OCI-LY1 (cell line): Measurements from ENCODE around the gene PTPRN2.

ENCODE experiments used
- H2AFZ ChIP-seq: fragments of 200-600 bp; sonication (generic), shearing (Covaris generic); 2 replicates; pipeline ENCODE4 v1.6.0; 2014; ENCODE audit warnings: antibody characterized with exemption, mild to moderate bottlenecking, low read length
- H3F3A ChIP-seq: fragments of 200-600 bp; sonication (generic), shearing (Covaris generic); 2 replicates; pipeline ENCODE4 v1.6.0; 2014; ENCODE audit warnings: mild to moderate bottlenecking, antibody characterized with exemption, low read length, moderate library complexity; ENCODE audit not compliant: insufficient read depth
- H3K27ac ChIP-seq: fragments of 200-600 bp; sonication (generic); 2 replicates; pipeline ENCODE4 v1.5.1; 2014; ENCODE audit warnings: low read length, mixed run types, mild to moderate bottlenecking, low read depth; ENCODE audit not compliant: poor library complexity, severe bottlenecking
- H3K27me3 ChIP-seq: fragments of 200-600 bp; sonication (generic); 2 replicates; pipeline ENCODE4 v1.6.0; 2014; ENCODE audit warnings: antibody characterized with exemption, mild to moderate bottlenecking, low read length, moderate library complexity; ENCODE audit not compliant: insufficient read depth
- H3K36me3 ChIP-seq: fragments of 200-600 bp; sonication (generic); 2 replicates; pipeline ENCODE4 v1.6.1; 2014; ENCODE audit warnings: mild to moderate bottlenecking, antibody characterized with exemption, low read length, moderate library complexity, mixed read lengths; ENCODE audit not compliant: insufficient read depth
- H3K4me1 ChIP-seq: fragments of 200-600 bp; sonication (generic); 2 replicates; pipeline ENCODE4 v1.5.1; 2014; ENCODE audit warnings: mild to moderate bottlenecking, low read length, moderate library complexity; ENCODE audit not compliant: insufficient read depth, severe bottlenecking
- H3K4me2 ChIP-seq: fragments of 200-600 bp; sonication (generic), shearing (Covaris generic); 2 replicates; pipeline ENCODE4 v1.6.1; 2014; ENCODE audit warnings: low read length
- H3K4me3 ChIP-seq: fragments of 200-600 bp; sonication (generic); 2 replicates; pipeline ENCODE4 v1.5.1; 2014; ENCODE audit warnings: low read length, low read depth, mild to moderate bottlenecking, mixed read lengths; ENCODE audit not compliant: poor library complexity, severe bottlenecking
- H3K79me2 ChIP-seq: fragments of 200-600 bp; shearing (Covaris generic); 2 replicates; pipeline ENCODE4 v1.6.1; 2016; ENCODE audit warnings: mixed run types, low read length, mixed read lengths; ENCODE audit not compliant: insufficient read depth
- H3K9ac ChIP-seq: fragments of 200-600 bp; sonication (generic), shearing (Covaris generic); 2 replicates; pipeline ENCODE4 v1.6.1; 2014; ENCODE audit warnings: mild to moderate bottlenecking, low read length, mixed read lengths
- H3K9me2 ChIP-seq: fragments of 200-600 bp; sonication (generic), shearing (Covaris generic); 2 replicates; pipeline ENCODE4 v1.6.1; 2014; ENCODE audit warnings: low read depth, mild to moderate bottlenecking, low read length, mixed read lengths
- H3K9me3 ChIP-seq: fragments of 200-600 bp; shearing (Covaris generic); 2 replicates; pipeline ENCODE4 v1.6.1; 2014; ENCODE audit warnings: low read length, mixed read lengths
- H4K20me1 ChIP-seq: fragments of 200-600 bp; sonication (generic), shearing (Covaris generic); 2 replicates; pipeline ENCODE4 v1.6.0; 2016; ENCODE audit warnings: mild to moderate bottlenecking, low read length; ENCODE audit not compliant: insufficient read depth
- CTCF ChIP-seq: fragments of 200-600 bp; sonication (generic), shearing (Covaris generic); IDR thresholded peaks from 2 replicates; pipeline ENCODE4 v1.5.1; 2017; ENCODE audit warnings: mild to moderate bottlenecking, antibody characterized with exemption, low read length, moderate library complexity, mixed read lengths
- EZH2 ChIP-seq: fragments of 200-600 bp; sonication (generic), shearing (Covaris generic); IDR thresholded peaks from 2 replicates; pipeline ENCODE4 v1.8.0; 2017; ENCODE audit warnings: borderline replicate concordance, mixed run types, mild to moderate bottlenecking, antibody characterized with exemption, low read length, moderate library complexity, mixed read lengths

The PTPRN2 gene

GRCh38 chr7:157966490-157966889 lies 621.1 kb downstream of the PTPRN2 start:
- H2AFZ ChIP-seq: no peak overlapping the region
- H3K79me2 ChIP-seq: no peaks in the 10 kb centered on the region
- H3K4me2 ChIP-seq: no peak overlapping the region
- H3K9me2 ChIP-seq: no peaks in the 10 kb centered on the region
- H3F3A ChIP-seq: no peaks in the 10 kb centered on the region
- H3K9ac ChIP-seq: no peak overlapping the region
- no peaks in the 10 kb centered on the region for H3K4me1 ChIP-seq
- no peaks in the 10 kb centered on the region; the same call in 1 of the 2 replicates for H3K9me3 ChIP-seq
- H4K20me1 ChIP-seq: no peaks in the 10 kb centered on the region
- no peak for TF ChIP-seq EZH2
- no peak for TF ChIP-seq CTCF
- no peak overlapping the region for H3K4me3 ChIP-seq
- 0 out of 2 replicates have a peak, but pooled peaks cover 14% of the 10 kb centered on the region for H3K27me3 ChIP-seq
- H3K27ac ChIP-seq: no peak overlapping the region
- H3K36me3 ChIP-seq: no peaks in the 10 kb centered on the region; the same call in 1 of the 2 replicates

GRCh38 chr7:157964521-157964920 lies 623.1 kb downstream of the PTPRN2 start:
- H3K4me3 ChIP-seq: no peak overlapping the region
- no peak overlapping the region for H3K27ac ChIP-seq
- H4K20me1 ChIP-seq: no peaks in the 10 kb centered on the region
- no peaks in the 10 kb centered on the region for H3K4me1 ChIP-seq
- no peaks in the 10 kb centered on the region for H3K9me2 ChIP-seq
- H3K9me3 ChIP-seq: no peaks in the 10 kb centered on the region
- no peak overlapping the region for H2AFZ ChIP-seq
- no peaks in the 10 kb centered on the region for H3K79me2 ChIP-seq
- no peaks in the 10 kb centered on the region; the same call in 1 of the 2 replicates for H3K36me3 ChIP-seq
- H3K4me2 ChIP-seq: no peak overlapping the region
- no peak overlapping the region for H3K9ac ChIP-seq
- TF ChIP-seq EZH2: no peak
- TF ChIP-seq CTCF: no peak
- H3F3A ChIP-seq: no peaks in the 10 kb centered on the region
- H3K27me3 ChIP-seq: 0 out of 2 replicates have a peak, but pooled peaks cover 14% of the 10 kb centered on the region

GRCh38 chr7:157964016-157964415 lies 623.6 kb downstream of the PTPRN2 start:
- Histone ChIP-seq H3K4me1 (no peaks in the 10 kb centered on the region), H3K79me2 (no peaks in the 10 kb centered on the region), H2AFZ (no peak overlapping the region), H3K27ac (no peak overlapping the region), H3F3A (no peaks in the 10 kb centered on the region), H3K27me3 (0 out of 2 replicates have a peak, but pooled peaks cover 14% of the 10 kb centered on the region), H3K4me3 (no peak overlapping the region), H3K36me3 (no peaks in the 10 kb centered on the region), H3K9me3 (peaks cover 2% of the 10 kb centered on the region; the same call in 1 of the 2 replicates), H3K9me2 (no peaks in the 10 kb centered on the region), H3K4me2 (no peak overlapping the region), H3K9ac (no peak overlapping the region), H4K20me1 (no peaks in the 10 kb centered on the region)
- TF ChIP-seq CTCF (no peak), EZH2 (no peak)
